Progenitor cell of endocrine pancreas (in vitro differentiated cells): ENCODE results near the gene RAB26. TPM values are rescaled to one million over a fixed set of nuclear protein-coding genes. Genes with fewer than 3 reads are reported as not detected.

Experiments
- DNase-seq: peaks from one replicate; pipeline ENCODE4 v3.0.0; 2021; ENCODE audit warnings: low spot score; ENCODE audit not compliant: unreplicated experiment
- H3K27ac Mint-ChIP-seq: 2 replicates; pipeline ENCODE4 v1.8.0; 2021; ENCODE audit warnings: mild to moderate bottlenecking, moderate library complexity, mixed read lengths
- H3K27me3 Mint-ChIP-seq: 2 replicates; pipeline ENCODE4 v1.8.0; 2021; ENCODE audit warnings: mixed read lengths
- H3K36me3 Mint-ChIP-seq: 2 replicates; pipeline ENCODE4 v1.8.0; 2022; ENCODE audit warnings: mixed read lengths; ENCODE audit not compliant: insufficient read depth
- H3K4me1 Mint-ChIP-seq: 2 replicates; pipeline ENCODE4 v1.8.0; 2021; ENCODE audit warnings: low read depth, mixed read lengths
- H3K4me3 Mint-ChIP-seq: 2 replicates; pipeline ENCODE4 v1.8.0; 2021; ENCODE audit warnings: low read depth, mild to moderate bottlenecking, moderate library complexity, mixed read lengths
- H3K9me3 Mint-ChIP-seq: 2 replicates; pipeline ENCODE4 v1.8.0; 2021; ENCODE audit warnings: low read depth, mixed read lengths
- total RNA-seq: library from RNA; stranded (reverse); gene quantifications from 2 replicates; pipeline ENCODE4 v1.2.1, GENCODE V29; 2021
- TF ChIP-seq, protein P1 (sequence below): fragments of 200-600 bp; sonication (generic); IDR thresholded peaks from one replicate; pipeline ENCODE4 v1.5.0; 2021; ENCODE audit warnings: antibody characterized with exemption, mild to moderate bottlenecking; ENCODE audit not compliant: unreplicated experiment

RAB26 gene
- total RNA-seq, 1 donor from 2014 or later: 23.3 TPM

DNA sequence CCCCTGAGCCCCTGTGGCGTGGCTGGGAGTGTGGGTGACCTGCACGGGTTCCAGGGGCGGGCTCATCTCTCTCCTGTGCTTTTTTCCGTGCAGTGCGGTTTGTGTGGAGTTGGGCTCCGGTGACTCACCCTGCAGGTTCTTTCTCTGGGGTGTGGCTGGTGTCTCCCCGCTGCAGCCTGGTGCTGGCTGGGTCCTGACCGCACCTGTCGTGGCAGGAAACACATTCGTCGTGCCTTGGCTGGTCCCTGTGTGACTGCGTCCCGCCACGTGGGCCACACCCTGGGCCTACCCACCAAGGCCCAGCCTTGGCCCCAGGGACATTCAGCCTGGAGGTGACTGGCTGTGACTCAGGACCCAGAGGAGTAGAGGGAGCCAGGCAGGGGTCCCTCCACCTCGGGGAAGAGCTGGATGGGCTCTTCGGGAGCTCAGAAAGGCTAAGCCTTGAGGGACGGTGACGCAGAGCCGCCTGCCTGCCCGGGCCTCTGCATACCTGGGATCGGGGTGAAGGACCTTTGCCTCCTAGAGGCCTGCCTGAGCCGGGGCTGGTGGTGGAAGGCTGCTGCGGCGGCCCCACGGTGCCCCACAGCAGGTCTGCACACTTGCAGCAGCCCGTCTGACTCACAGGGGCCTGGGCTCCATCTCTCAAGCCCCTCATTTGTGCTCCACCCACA is 14.9 kb downstream of the RAB26 start:
- Mint-ChIP-seq H3K27me3 (no peaks in the 10 kb centered on the region), H3K4me3 (no peak overlapping the region), H3K9me3 (no peaks in the 10 kb centered on the region), H3K36me3 (peaks cover 2% of the 10 kb centered on the region), H3K4me1 (no peaks in the 10 kb centered on the region), H3K27ac (peak overlapping the region; percentile 47)
- no peak for DNase-seq
- TF ChIP-seq, protein P1, sequence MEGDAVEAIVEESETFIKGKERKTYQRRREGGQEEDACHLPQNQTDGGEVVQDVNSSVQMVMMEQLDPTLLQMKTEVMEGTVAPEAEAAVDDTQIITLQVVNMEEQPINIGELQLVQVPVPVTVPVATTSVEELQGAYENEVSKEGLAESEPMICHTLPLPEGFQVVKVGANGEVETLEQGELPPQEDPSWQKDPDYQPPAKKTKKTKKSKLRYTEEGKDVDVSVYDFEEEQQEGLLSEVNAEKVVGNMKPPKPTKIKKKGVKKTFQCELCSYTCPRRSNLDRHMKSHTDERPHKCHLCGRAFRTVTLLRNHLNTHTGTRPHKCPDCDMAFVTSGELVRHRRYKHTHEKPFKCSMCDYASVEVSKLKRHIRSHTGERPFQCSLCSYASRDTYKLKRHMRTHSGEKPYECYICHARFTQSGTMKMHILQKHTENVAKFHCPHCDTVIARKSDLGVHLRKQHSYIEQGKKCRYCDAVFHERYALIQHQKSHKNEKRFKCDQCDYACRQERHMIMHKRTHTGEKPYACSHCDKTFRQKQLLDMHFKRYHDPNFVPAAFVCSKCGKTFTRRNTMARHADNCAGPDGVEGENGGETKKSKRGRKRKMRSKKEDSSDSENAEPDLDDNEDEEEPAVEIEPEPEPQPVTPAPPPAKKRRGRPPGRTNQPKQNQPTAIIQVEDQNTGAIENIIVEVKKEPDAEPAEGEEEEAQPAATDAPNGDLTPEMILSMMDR: no peak

DNA sequence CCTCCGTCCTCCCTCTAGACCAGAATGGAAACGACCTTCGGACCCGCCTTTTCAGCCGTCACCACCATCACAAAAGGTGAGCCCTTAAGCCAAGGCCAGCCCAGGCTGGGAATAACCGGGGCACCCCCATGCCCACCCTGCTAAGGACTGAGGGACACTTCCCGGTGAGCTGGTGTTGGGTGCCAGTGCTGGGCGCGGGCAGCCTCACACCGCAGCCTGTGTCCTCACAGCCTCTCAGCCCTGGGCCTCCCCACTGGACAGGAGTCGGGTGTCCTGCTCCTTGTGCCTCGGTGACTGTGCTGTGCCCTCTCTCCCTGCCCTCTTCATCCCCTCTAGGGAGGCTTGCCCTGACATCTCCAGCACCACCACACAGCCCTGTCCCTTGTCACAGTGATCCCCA is 17.4 kb downstream of the RAB26 start:
- no peak for DNase-seq
- Mint-ChIP-seq H3K4me3 (no peak overlapping the region), H3K36me3 (peaks cover 2% of the 10 kb centered on the region), H3K9me3 (no peaks in the 10 kb centered on the region), H3K4me1 (no peaks in the 10 kb centered on the region), H3K27me3 (no peaks in the 10 kb centered on the region), H3K27ac (peak overlapping the region; percentile 86)
- TF ChIP-seq, protein P1: no peak

DNA sequence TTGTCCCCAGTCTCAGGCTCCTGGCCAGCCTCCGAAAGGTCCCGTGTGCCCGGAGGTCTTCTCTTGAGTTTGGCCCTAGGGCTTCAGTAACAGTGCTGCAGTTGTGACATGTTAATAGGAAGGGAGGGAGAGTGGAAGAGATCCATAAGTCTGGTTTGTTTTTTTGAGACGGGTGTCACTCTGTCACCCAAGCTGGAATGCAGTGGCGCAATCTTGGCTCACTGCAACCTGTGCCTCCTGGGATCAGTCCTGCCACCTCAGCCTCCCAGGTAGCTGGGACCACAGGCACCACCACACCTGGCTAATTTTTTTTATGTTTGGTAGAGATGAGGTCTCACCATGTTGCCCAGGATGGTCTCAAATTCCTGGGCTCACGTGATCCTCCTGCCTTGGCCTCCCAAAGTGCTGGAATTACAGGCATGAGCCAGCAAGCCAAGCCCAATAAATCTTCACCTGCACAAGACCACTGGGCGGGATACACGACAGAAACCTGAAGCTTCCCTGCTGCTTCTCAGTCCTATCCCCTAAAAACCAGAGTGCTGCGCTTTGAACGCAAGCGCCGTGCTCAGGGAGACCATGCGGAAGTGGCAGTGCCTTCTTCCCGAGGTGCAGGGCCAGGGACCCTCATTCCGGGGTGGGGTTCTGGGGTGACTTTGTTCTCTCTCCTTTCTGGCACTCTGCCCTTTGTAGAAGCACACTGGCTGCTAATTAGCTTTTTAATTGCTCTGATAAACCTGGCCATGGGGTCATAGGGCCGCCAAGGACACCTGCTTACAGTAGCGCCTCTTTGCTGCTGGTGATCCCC is 18.0 kb downstream of the RAB26 start:
- Mint-ChIP-seq H3K36me3 (peaks cover 2% of the 10 kb centered on the region), H3K4me3 (no peak overlapping the region), H3K4me1 (no peaks in the 10 kb centered on the region), H3K9me3 (no peaks in the 10 kb centered on the region), H3K27me3 (no peaks in the 10 kb centered on the region), H3K27ac (peak overlapping the region; percentile 86)
- DNase-seq: no peak
- TF ChIP-seq, protein P1: no peak

DNA sequence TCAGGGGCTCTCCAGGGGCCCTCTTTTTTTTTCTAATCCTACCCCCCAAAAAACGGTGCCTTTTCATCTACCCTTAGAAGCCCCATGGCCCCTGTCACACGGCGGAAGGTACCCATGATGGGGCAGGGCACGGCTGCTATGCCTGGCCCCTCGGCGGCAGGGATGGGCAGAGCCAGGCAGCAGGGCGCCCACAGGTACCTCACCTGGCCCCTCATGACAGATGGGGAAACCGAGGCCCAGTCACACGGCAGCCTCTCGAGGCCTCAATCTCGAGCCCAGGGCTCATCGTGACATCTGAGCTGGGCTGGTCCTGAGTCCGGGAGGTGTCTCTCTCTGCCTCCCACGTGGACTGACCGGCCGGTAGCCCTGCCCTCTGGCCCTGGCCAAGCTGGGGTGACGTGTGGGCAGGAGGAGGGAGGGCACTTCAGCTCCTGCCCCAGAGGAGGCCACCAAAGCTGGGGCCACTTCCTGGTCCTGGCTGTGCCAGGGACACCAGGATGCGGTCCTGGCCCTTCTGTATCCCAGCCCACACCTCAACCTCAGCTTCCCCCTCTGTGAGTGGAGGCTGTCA is 18.7 kb downstream of the RAB26 start:
- no peaks in the 10 kb centered on the region for H3K4me1 Mint-ChIP-seq
- peaks cover 2% of the 10 kb centered on the region for H3K36me3 Mint-ChIP-seq
- TF ChIP-seq, protein P1: no peak
- H3K27ac Mint-ChIP-seq: no peak overlapping the region
- H3K9me3 Mint-ChIP-seq: no peaks in the 10 kb centered on the region
- no peak for DNase-seq
- no peaks in the 10 kb centered on the region for H3K27me3 Mint-ChIP-seq
- H3K4me3 Mint-ChIP-seq: no peak overlapping the region

DNA sequence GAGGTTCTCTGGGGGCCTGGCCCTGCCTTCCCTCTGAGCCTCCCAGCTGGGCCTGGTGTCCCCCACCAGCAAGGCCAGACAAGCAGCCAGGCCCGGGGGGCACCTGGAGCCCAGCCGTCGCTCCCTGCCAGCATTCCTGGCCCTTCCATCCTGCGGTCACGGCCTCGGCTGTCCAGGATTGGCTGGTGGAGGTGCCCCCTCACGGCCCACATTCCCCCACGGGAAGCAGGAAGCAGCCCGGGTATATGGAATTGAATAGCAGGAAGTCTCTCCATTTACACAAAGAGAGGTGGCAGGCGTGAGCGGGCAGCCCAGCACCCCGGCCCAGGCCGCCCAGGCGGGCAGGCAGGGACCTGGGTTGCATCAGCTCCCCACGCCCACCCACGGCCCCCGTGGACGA is 21.7 kb downstream of the RAB26 start:
- Mint-ChIP-seq H3K36me3 (peaks cover 8% of the 10 kb centered on the region), H3K27ac (no peak overlapping the region), H3K4me3 (no peak overlapping the region), H3K4me1 (no peaks in the 10 kb centered on the region), H3K9me3 (no peaks in the 10 kb centered on the region), H3K27me3 (no peaks in the 10 kb centered on the region)
- TF ChIP-seq, protein P1: no peak
- DNase-seq: no peak
